CD4-positive, alpha-beta memory T cell (primary cell): ENCODE data around the gene C1orf159. TPM values are rescaled to one million over a fixed set of nuclear protein-coding genes. Genes with fewer than 3 reads are reported as not detected.

Source experiments
- CTCF ChIA-PET: fragments of 350-600 bp; sonication (Branson Sonifier 250); formaldehyde crosslinking; loops from one replicate; lab custom pipeline; 2021; ENCODE audit warnings: inconsistent platforms; ENCODE audit not compliant: partially characterized antibody; lab: Charles Lee
- POLR2A ChIA-PET: fragments of 350-600 bp; sonication (Branson Sonifier 250); formaldehyde crosslinking; loops from one replicate; lab custom pipeline; 2021; ENCODE audit not compliant: partially characterized antibody; lab: Charles Lee
- DNase-seq, 5 donors: peaks; one replicate each; pipeline versions ENCODE4 v3.0.0 to v3.0.0-alpha.2; 2020 to 2022; ENCODE audit warnings: mixed read lengths in 1 of 5
- H3K27ac ChIP-seq: one replicate; pipeline ENCODE4 v1.7.0; 2013; ENCODE audit warnings: low read depth, low read length
- H3K27me3 ChIP-seq: 2 replicates; pipeline ENCODE4 v1.7.0; 2013; ENCODE audit warnings: mild to moderate bottlenecking, low read length, moderate library complexity; ENCODE audit not compliant: insufficient read depth
- H3K36me3 ChIP-seq: 2 replicates; pipeline ENCODE4 v1.7.0; 2013; ENCODE audit warnings: mild to moderate bottlenecking, low read length, moderate library complexity; ENCODE audit not compliant: insufficient read depth
- H3K4me1 ChIP-seq: 2 replicates; pipeline ENCODE4 v1.7.0; 2013; ENCODE audit warnings: mild to moderate bottlenecking, low read length, moderate library complexity; ENCODE audit not compliant: insufficient read depth
- H3K4me3 ChIP-seq, 2 donors: one replicate each; pipeline ENCODE4 v1.7.0; 2013; ENCODE audit warnings: low read length in 2 of 2, mild to moderate bottlenecking in 1 of 2
- H3K9me3 ChIP-seq, 2 donors: one replicate each; pipeline ENCODE4 v1.7.0; 2013; ENCODE audit warnings: low read length in 2 of 2, control low read depth in 1 of 2; ENCODE audit not compliant: control insufficient read depth in 1 of 2
- H3K27ac Mint-ChIP-seq, 7 donors: one replicate each; pipeline ENCODE4 v1.8.0; 2020 to 2021; ENCODE audit warnings: mixed read lengths in 7 of 7, mild to moderate bottlenecking in 6 of 7, inconsistent platforms in 3 of 7, moderate library complexity in 3 of 7
- H3K27me3 Mint-ChIP-seq, 2 donors: one replicate each; pipeline ENCODE4 v1.8.0; 2020 to 2021; ENCODE audit warnings: mixed read lengths in 2 of 2
- H3K36me3 Mint-ChIP-seq, 2 donors: one replicate each; pipeline ENCODE4 v1.8.0; 2020 to 2021; ENCODE audit warnings: mixed read lengths in 2 of 2, inconsistent platforms in 1 of 2, mild to moderate bottlenecking in 1 of 2
- H3K4me1 Mint-ChIP-seq, 4 donors: one replicate each; pipeline ENCODE4 v1.8.0; 2020 to 2021; ENCODE audit warnings: mixed read lengths in 4 of 4, mild to moderate bottlenecking in 1 of 4
- H3K4me3 Mint-ChIP-seq, 8 donors: one replicate each; pipeline ENCODE4 v1.8.0; 2020 to 2021; ENCODE audit warnings: mixed read lengths in 8 of 8, mild to moderate bottlenecking in 7 of 8, moderate library complexity in 6 of 8, inconsistent platforms in 3 of 8
- H3K9me3 Mint-ChIP-seq, 8 donors: one replicate each; pipeline ENCODE4 v1.8.0; 2020 to 2021; ENCODE audit warnings: mixed read lengths in 8 of 8, mild to moderate bottlenecking in 5 of 8, inconsistent platforms in 3 of 8, moderate library complexity in 1 of 8
- intact Hi-C: fragments of 100-400 bp; cut with micrococcal nuclease; formaldehyde crosslinking; loops from one replicate; pipeline ENCODE4 v1.15.1; 2023
- polyA plus RNA-seq, 2 donors: library from polyadenylated mRNA; unstranded; fragments of 300-500 nt; fragmentation: Illumina TruSeq; gene quantifications; one replicate each; pipeline ENCODE4 v1.2.3, GENCODE V29; 2021
- total RNA-seq, 2 experiments: library from RNA; stranded (reverse); gene quantifications; one replicate each; pipeline ENCODE4 v1.2.3, GENCODE V29; 2021

Gene C1orf159
- total and polyA plus RNA-seq, 4 experiments from 2014 or later: 3.8 to 15.1 (median 11.5) TPM

- ChIA-PET POLR2A (no interaction called here), CTCF (interaction anchor here (1.5 kb wide), 2 partner anchors 25 to 37 kb away, joined by 3 read pairs; no protein-coding TSS in a partner anchor)
- Mint-ChIP-seq H3K27me3 (peaks cover 12 to 13% of the 10 kb centered on the region in 2 donors), H3K27ac (no peak overlapping the region), H3K9me3 (peaks cover 0 to 3% (median 0%) of the 10 kb centered on the region in 8 donors), H3K36me3 (no peaks in the 10 kb centered on the region), H3K4me3 (peak overlapping the region in 6 of 8 donors; percentile 5 to 83 (median 48)), H3K4me1 (peaks cover 5 to 17% (median 10%) of the 10 kb centered on the region in 4 donors)
- H3K36me3 ChIP-seq: no peaks in the 10 kb centered on the region
- H3K4me3 ChIP-seq: no peak overlapping the region
- H3K27ac ChIP-seq: no peak overlapping the region
- H3K9me3 ChIP-seq: no peaks in the 10 kb centered on the region
- H3K27me3 ChIP-seq: peaks cover 7% of the 10 kb centered on the region
- no peak for DNase-seq
- H3K4me1 ChIP-seq: peaks cover 21% of the 10 kb centered on the region
- intact Hi-C loops: no loop called here
Measured at GRCh38 chr1:1038694-1039093, 77.2 kb downstream of the C1orf159 start.

- CTCF ChIA-PET: no interaction called here
- peaks cover 5 to 17% (median 10%) of the 10 kb centered on the region in 4 donors for H3K4me1 Mint-ChIP-seq
- H3K4me3 Mint-ChIP-seq: no peak overlapping the region
- H3K27me3 Mint-ChIP-seq: peaks cover 12 to 13% of the 10 kb centered on the region in 2 donors
- intact Hi-C loops: no loop called here
- H3K27ac ChIP-seq: no peak overlapping the region
- no peaks in the 10 kb centered on the region for H3K36me3 Mint-ChIP-seq
- no peaks in the 10 kb centered on the region for H3K9me3 ChIP-seq
- POLR2A ChIA-PET: interaction anchor here (1.0 kb wide), 1 partner anchor 18 kb away, joined by 4 read pairs; the partner anchor contains the start of gene AGRN
- no peak overlapping the region for H3K4me3 ChIP-seq
- peaks cover 7% of the 10 kb centered on the region for H3K27me3 ChIP-seq
- no peak for DNase-seq
- H3K27ac Mint-ChIP-seq: no peak overlapping the region
- H3K36me3 ChIP-seq: no peaks in the 10 kb centered on the region
- H3K9me3 Mint-ChIP-seq: no peaks in the 10 kb centered on the region
- H3K4me1 ChIP-seq: peaks cover 24% of the 10 kb centered on the region
Measured at GRCh38 chr1:1037366-1038327, 78.2 kb downstream of the C1orf159 start.

GRCh38 chr1:1035291-1035943 lies 80.5 kb downstream of the C1orf159 start:
- peaks cover 5 to 25% (median 13%) of the 10 kb centered on the region in 4 donors for H3K4me1 Mint-ChIP-seq
- Histone ChIP-seq H3K27me3 (peaks cover 12% of the 10 kb centered on the region), H3K4me1 (peaks cover 28% of the 10 kb centered on the region), H3K36me3 (no peaks in the 10 kb centered on the region), H3K27ac (no peak overlapping the region), H3K9me3 (no peaks in the 10 kb centered on the region), H3K4me3 (no peak overlapping the region)
- intact Hi-C loops: no loop called here
- CTCF ChIA-PET: no interaction called here
- H3K27ac Mint-ChIP-seq: peak overlapping the region in 1 of 7 donors; percentile 11
- H3K36me3 Mint-ChIP-seq: no peaks in the 10 kb centered on the region
- H3K27me3 Mint-ChIP-seq: peaks cover 16 to 19% of the 10 kb centered on the region in 2 donors
- POLR2A ChIA-PET: no interaction called here
- no peak for DNase-seq
- H3K4me3 Mint-ChIP-seq: peak overlapping the region in 1 of 8 donors; percentile 55
- H3K9me3 Mint-ChIP-seq: peaks cover 0 to 3% (median 0%) of the 10 kb centered on the region in 8 donors

- Mint-ChIP-seq H3K27ac (no peak overlapping the region), H3K9me3 (peaks cover 0 to 3% (median 0%) of the 10 kb centered on the region in 8 donors), H3K4me3 (peak overlapping the region in 3 of 8 donors; percentile 38 to 69 (median 60)), H3K4me1 (peaks cover under 1 to 20% (median 7%) of the 10 kb centered on the region in 4 donors), H3K27me3 (peaks cover 16 to 19% of the 10 kb centered on the region in 2 donors), H3K36me3 (no peaks in the 10 kb centered on the region)
- Histone ChIP-seq H3K27me3 (peaks cover 12% of the 10 kb centered on the region), H3K27ac (no peak overlapping the region), H3K4me3 (no peak overlapping the region), H3K9me3 (no peaks in the 10 kb centered on the region), H3K4me1 (peaks cover 18% of the 10 kb centered on the region), H3K36me3 (no peaks in the 10 kb centered on the region)
- DNase-seq: no peak
- ChIA-PET POLR2A (interaction anchor here (1.4 kb wide), 1 partner anchor 34 kb away, joined by 3 read pairs; no protein-coding TSS in a partner anchor), CTCF (no interaction called here)
- intact Hi-C loops: no loop called here
Measured at GRCh38 chr1:1034439-1034781, 81.5 kb downstream of the C1orf159 start.

- Mint-ChIP-seq H3K27me3 (peaks cover 16 to 17% of the 10 kb centered on the region in 2 donors), H3K27ac (no peak overlapping the region), H3K4me3 (peak overlapping the region in 3 of 8 donors; percentile 25 to 60 (median 46)), H3K9me3 (peaks cover 0 to 3% (median 0%) of the 10 kb centered on the region in 8 donors), H3K4me1 (peaks cover 0 to 15% (median 5%) of the 10 kb centered on the region in 4 donors), H3K36me3 (no peaks in the 10 kb centered on the region)
- Histone ChIP-seq H3K9me3 (no peaks in the 10 kb centered on the region), H3K27me3 (peaks cover 12% of the 10 kb centered on the region), H3K4me3 (no peak overlapping the region), H3K27ac (no peak overlapping the region), H3K4me1 (peaks cover 13% of the 10 kb centered on the region), H3K36me3 (no peaks in the 10 kb centered on the region)
- intact Hi-C loops: loop anchor here (1.0 to 2.0 kb wide), 2 partner anchors 30 to 407 kb away; no protein-coding TSS in a partner anchor
- ChIA-PET CTCF (interaction anchor here (1.5 to 1.9 kb wide), 2 partner anchors 16 to 258 kb away, joined by 3 to 4 read pairs; no protein-coding TSS in a partner anchor), POLR2A (interaction anchor here (1.4 kb wide), 1 partner anchor 34 kb away, joined by 3 read pairs; no protein-coding TSS in a partner anchor)
- DNase-seq: no peak
Measured at GRCh38 chr1:1033731-1034438, 82.0 kb downstream of the C1orf159 start.

GRCh38 chr1:1033009-1033587 lies 82.8 kb downstream of the C1orf159 start:
- H3K4me3 Mint-ChIP-seq: peak overlapping the region in 6 of 8 donors; percentile 41 to 70 (median 61)
- Histone ChIP-seq H3K27ac (no peak overlapping the region), H3K4me1 (peaks cover 12% of the 10 kb centered on the region), H3K4me3 (peak overlapping the region in 1 of 2 donors; percentile 38), H3K36me3 (no peaks in the 10 kb centered on the region), H3K9me3 (no peaks in the 10 kb centered on the region), H3K27me3 (peaks cover 12% of the 10 kb centered on the region)
- ChIA-PET POLR2A (interaction anchor here (1.4 to 1.5 kb wide), 2 partner anchors 30 to 35 kb away, joined by 3 to 4 read pairs; no protein-coding TSS in a partner anchor), CTCF (interaction anchor here (1.5 to 1.9 kb wide), 2 partner anchors 15 to 259 kb away, joined by 3 to 4 read pairs; no protein-coding TSS in a partner anchor)
- intact Hi-C loops: loop anchor here (1.0 to 2.0 kb wide), 2 partner anchors 31 to 408 kb away; no protein-coding TSS in a partner anchor
- DNase-seq: peak; percentile 70 to 88 (median 74)
- H3K9me3 Mint-ChIP-seq: peaks cover 0 to 3% (median 0%) of the 10 kb centered on the region in 8 donors
- H3K36me3 Mint-ChIP-seq: no peaks in the 10 kb centered on the region
- peaks cover 0 to 8% (median 3%) of the 10 kb centered on the region in 4 donors for H3K4me1 Mint-ChIP-seq
- peaks cover 13 to 16% of the 10 kb centered on the region in 2 donors for H3K27me3 Mint-ChIP-seq
- H3K27ac Mint-ChIP-seq: no peak overlapping the region
